Left ventricle myocardium inferior (tissue), 1 donor: ENCODE measurements around the gene HSD17B1. TPM values are rescaled to one million over a fixed set of nuclear protein-coding genes. Genes with fewer than 3 reads are reported as not detected.
"Not testable (repeated sequence)": the region's sequence is repeated elsewhere in the genome, so short reads cannot be mapped to it uniquely, and the experiment has no call there.

Experiments
- DNase-seq: peaks from one replicate; pipeline ENCODE4 v3.0.0-alpha.2; 2020
- H3K27ac ChIP-seq: fragments of 200-600 bp; replicated peaks from 2 replicates; pipeline ENCODE4 v1.8.0; 2021
- H3K27me3 ChIP-seq: fragments of 200-600 bp; 2 replicates; pipeline ENCODE4 v1.8.0; 2021; ENCODE audit warnings: low read depth
- H3K36me3 ChIP-seq: fragments of 200-600 bp; 2 replicates; pipeline ENCODE4 v1.8.0; 2021
- H3K4me1 ChIP-seq: fragments of 200-600 bp; 2 replicates; pipeline ENCODE4 v1.8.0; 2021
- H3K4me3 ChIP-seq: fragments of 200-600 bp; 2 replicates; pipeline ENCODE4 v1.8.0; 2021; ENCODE audit warnings: mild to moderate bottlenecking, moderate library complexity
- H3K9me3 ChIP-seq: fragments of 200-600 bp; replicated peaks from 2 replicates; pipeline ENCODE4 v1.8.0; 2021
- intact Hi-C: fragments of 100-400 bp; cut with micrococcal nuclease; formaldehyde crosslinking; loops from one replicate; pipeline ENCODE4 v1.11.0; 2022
- long read RNA-seq: library from polyadenylated mRNA; unstranded; transcript quantifications from one replicate; pipeline ENCODE4 v2.0.0, GENCODE V29; 2021
- total RNA-seq: library from RNA; stranded (reverse); fragmentation: NEBNext Ultra II Directional; extraction: Animal tissue kit (Norgen Biotek cat#: 25700); gene quantifications from one replicate; pipeline ENCODE4 v1.2.1, GENCODE V29; 2021
- TF ChIP-seq, protein P1 (sequence below): fragments of 200-600 bp; IDR thresholded peaks from 2 replicates; pipeline ENCODE4 v1.8.0; 2021; ENCODE audit warnings: antibody characterized with exemption, mild to moderate bottlenecking, borderline replicate concordance
- donor health status: DM: no; HTN: yes; CAD: no; lungs with severe emphysema.

The HSD17B1 gene, protein sequence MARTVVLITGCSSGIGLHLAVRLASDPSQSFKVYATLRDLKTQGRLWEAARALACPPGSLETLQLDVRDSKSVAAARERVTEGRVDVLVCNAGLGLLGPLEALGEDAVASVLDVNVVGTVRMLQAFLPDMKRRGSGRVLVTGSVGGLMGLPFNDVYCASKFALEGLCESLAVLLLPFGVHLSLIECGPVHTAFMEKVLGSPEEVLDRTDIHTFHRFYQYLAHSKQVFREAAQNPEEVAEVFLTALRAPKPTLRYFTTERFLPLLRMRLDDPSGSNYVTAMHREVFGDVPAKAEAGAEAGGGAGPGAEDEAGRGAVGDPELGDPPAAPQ
- total RNA-seq: 0.99 TPM
- long read RNA-seq, partial matches to known transcripts: 2 of 3 reads
- long read RNA-seq, other reads (novel, unspliced or antisense): 1 of 3 reads

DNA sequence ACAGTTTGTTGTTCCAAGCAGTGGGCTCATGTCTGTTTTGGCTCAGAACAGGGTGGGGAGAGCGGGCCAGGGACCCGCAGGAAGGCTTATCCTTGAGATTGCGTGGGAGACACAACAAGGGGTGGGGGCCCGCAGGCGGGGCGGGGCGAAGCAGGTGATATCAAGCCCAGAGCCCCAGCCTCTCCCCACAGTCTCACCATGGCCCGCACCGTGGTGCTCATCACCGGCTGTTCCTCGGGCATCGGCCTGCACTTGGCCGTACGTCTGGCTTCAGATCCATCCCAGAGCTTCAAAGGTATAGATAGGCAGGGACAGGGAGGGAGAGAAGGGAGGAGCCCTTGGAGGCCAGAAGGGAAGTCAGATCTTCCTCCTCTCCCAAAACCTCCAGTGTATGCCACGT, at the start of gene HSD17B1:
TSS of gene HSD17B1 (plus strand) at position 188 of the 400 bp plus-strand sequence. CDS start at position 199, 11 bp downstream.
- Histone ChIP-seq H3K27ac (peak within 1 kb of the TSS; percentile 97), H3K4me1 (peaks cover 49% of the 10 kb centered on the region), H3K4me3 (peak within 1 kb of the TSS; percentile 96)
- DNase-seq, H3K9me3 ChIP-seq, H3K36me3 ChIP-seq, H3K27me3 ChIP-seq, intact Hi-C loops: not testable (repeated sequence)

DNA sequence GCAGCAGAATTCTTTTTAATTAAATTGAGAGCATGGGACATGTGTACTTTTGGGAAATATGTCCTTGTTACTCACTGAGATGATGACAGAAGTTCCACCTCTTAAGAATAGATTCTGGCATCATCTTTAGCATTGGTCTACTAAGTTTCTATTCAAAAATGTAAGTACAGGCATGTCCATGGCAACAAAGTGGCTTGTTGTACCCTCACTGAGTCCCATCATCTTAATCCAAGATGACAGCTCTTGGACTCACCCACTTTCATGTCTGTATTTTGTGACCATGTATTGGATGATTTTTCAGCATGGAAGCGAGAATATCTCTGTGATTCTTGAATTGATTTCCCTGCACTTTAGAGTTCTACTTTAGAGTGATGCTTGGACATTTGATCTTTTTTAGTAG, 49.8 kb upstream of the HSD17B1 start:
- Histone ChIP-seq H3K9me3 (no peaks in the 10 kb centered on the region), H3K27me3 (no peaks in the 10 kb centered on the region), H3K4me1 (no peaks in the 10 kb centered on the region), H3K27ac (no peak overlapping the region), H3K4me3 (no peak overlapping the region), H3K36me3 (peaks cover 90% of the 10 kb centered on the region)
- no peak for DNase-seq
- TF ChIP-seq, protein P1, sequence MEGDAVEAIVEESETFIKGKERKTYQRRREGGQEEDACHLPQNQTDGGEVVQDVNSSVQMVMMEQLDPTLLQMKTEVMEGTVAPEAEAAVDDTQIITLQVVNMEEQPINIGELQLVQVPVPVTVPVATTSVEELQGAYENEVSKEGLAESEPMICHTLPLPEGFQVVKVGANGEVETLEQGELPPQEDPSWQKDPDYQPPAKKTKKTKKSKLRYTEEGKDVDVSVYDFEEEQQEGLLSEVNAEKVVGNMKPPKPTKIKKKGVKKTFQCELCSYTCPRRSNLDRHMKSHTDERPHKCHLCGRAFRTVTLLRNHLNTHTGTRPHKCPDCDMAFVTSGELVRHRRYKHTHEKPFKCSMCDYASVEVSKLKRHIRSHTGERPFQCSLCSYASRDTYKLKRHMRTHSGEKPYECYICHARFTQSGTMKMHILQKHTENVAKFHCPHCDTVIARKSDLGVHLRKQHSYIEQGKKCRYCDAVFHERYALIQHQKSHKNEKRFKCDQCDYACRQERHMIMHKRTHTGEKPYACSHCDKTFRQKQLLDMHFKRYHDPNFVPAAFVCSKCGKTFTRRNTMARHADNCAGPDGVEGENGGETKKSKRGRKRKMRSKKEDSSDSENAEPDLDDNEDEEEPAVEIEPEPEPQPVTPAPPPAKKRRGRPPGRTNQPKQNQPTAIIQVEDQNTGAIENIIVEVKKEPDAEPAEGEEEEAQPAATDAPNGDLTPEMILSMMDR: no peak
- intact Hi-C loops: no loop called here

DNA sequence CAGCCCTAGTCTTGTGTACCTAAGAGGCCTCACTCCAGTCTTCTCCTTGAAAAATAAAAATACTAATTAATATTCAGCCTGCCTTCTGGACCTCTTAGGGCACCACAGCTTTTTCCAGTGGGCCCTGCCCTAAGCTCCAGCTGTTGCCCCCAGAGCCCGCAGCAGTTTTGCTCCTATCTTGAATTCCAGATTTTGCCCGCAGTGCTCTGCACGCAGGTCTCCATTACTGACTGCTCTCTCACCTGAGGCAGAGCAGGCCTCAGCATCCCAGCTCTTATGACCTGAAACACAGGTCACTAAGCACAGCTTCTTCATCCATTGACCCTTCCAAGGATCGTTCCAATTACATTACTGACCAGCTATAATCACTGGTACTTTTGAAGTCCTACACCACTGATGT, 45.1 kb upstream of the HSD17B1 start:
- Histone ChIP-seq H3K4me3 (no peak overlapping the region), H3K36me3 (peaks cover 77% of the 10 kb centered on the region), H3K27ac (no peak overlapping the region), H3K27me3 (no peaks in the 10 kb centered on the region), H3K9me3 (no peaks in the 10 kb centered on the region), H3K4me1 (peaks cover 7% of the 10 kb centered on the region)
- DNase-seq: no peak
- intact Hi-C loops: no loop called here
- TF ChIP-seq, protein P1: no peak

DNA sequence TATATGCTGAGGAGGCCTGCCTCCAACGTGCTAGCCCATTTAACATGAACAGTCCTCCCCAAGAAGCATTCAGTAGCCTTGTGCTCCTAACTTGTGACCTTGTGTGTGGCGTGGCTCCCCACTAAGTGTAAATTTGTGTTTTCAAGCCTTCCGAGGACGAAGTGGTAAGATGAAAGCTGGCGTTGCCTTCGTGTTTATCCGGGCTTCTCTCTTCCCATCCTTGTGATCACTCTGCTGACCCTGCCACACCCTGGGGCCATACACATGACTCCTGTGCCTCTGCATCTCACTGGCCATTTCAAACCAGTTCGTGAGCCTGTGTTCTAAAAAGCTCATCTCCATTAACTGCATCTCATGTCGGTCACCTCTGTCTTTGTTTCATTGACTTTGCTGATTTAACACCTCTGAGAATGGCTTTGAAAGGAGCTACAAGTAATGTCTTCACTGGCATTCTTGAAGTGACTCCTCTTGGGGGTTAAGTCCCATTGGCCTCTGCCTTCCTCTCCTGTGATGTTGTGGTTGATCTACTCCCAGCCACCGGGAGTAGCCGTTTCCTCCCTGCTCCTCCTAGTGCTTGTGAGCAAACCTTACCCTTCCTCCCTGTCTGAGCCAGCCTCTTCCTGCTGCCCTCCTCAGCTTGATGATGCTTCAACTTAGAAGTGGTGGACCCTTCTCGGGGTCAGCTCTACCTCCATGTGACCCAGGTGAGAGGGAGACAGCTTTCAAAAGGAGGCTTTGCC, 44.1 kb upstream of the HSD17B1 start:
- intact Hi-C loops: no loop called here
- peaks cover 17% of the 10 kb centered on the region for H3K4me1 ChIP-seq
- H3K9me3 ChIP-seq: no peaks in the 10 kb centered on the region
- no peaks in the 10 kb centered on the region for H3K27me3 ChIP-seq
- TF ChIP-seq, protein P1: no peak
- peaks cover 72% of the 10 kb centered on the region for H3K36me3 ChIP-seq
- no peak overlapping the region for H3K4me3 ChIP-seq
- H3K27ac ChIP-seq: no peak overlapping the region
- no peak for DNase-seq

DNA sequence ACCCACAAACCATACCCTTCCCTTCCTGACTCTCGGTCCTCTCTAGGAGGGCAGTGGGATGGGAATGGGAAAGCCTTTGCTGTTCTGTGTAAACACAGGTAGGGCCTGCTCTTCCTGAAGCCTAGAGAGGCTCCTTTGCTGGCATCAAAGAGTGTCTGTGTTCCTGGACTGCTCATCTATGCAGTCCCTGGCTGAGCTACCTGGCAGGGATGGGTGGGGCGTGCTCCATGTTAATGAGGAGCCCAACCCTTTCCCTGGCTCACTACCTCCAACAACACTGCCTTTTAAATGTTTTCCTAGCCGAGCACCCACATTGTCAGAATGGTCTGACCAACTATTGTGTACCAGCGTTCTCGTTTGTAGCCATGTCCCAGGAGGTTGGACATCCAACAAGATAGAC, 43.3 kb upstream of the HSD17B1 start:
- H3K27me3 ChIP-seq: no peaks in the 10 kb centered on the region
- TF ChIP-seq, protein P1: no peak
- peaks cover 21% of the 10 kb centered on the region for H3K4me1 ChIP-seq
- H3K4me3 ChIP-seq: no peak overlapping the region
- no peak overlapping the region for H3K27ac ChIP-seq
- no peaks in the 10 kb centered on the region for H3K9me3 ChIP-seq
- H3K36me3 ChIP-seq: peaks cover 72% of the 10 kb centered on the region
- no peak for DNase-seq
- intact Hi-C loops: no loop called here

DNA sequence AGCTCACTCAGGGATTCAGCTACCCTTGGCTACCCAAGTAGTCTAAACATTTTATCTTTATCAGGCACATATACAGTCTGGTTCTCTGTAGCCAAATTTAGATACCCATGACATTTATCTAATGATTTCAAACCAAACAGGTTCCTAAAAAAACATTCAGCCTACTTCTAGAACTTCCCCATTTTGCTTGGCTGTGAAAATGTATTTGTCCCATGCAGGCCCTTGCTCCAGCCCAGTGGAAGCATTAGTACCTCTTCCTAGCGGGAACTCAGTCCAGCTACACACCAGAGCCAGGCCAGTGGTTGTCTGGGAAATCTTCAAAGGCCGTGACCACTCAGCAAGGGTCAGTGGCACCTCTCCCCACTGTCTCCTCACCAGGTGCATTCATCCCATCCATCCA, 42.9 kb upstream of the HSD17B1 start:
- Histone ChIP-seq H3K9me3 (no peaks in the 10 kb centered on the region), H3K4me3 (no peak overlapping the region), H3K36me3 (peaks cover 72% of the 10 kb centered on the region), H3K27me3 (no peaks in the 10 kb centered on the region), H3K4me1 (peaks cover 23% of the 10 kb centered on the region), H3K27ac (no peak overlapping the region)
- intact Hi-C loops: no loop called here
- DNase-seq: no peak
- TF ChIP-seq, protein P1: no peak
